ENCODE data around the gene RPH3AL. TPM values are rescaled to one million over a fixed set of nuclear protein-coding genes. Genes with fewer than 3 reads are reported as not detected.
A peak's percentile ranks its signal among the peaks of the same experiment; 100 is the strongest.

Gene RPH3AL
- total and polyA plus RNA-seq, 8 donors = 8.9 to 57.1 (median 11.0) TPM

DNA sequence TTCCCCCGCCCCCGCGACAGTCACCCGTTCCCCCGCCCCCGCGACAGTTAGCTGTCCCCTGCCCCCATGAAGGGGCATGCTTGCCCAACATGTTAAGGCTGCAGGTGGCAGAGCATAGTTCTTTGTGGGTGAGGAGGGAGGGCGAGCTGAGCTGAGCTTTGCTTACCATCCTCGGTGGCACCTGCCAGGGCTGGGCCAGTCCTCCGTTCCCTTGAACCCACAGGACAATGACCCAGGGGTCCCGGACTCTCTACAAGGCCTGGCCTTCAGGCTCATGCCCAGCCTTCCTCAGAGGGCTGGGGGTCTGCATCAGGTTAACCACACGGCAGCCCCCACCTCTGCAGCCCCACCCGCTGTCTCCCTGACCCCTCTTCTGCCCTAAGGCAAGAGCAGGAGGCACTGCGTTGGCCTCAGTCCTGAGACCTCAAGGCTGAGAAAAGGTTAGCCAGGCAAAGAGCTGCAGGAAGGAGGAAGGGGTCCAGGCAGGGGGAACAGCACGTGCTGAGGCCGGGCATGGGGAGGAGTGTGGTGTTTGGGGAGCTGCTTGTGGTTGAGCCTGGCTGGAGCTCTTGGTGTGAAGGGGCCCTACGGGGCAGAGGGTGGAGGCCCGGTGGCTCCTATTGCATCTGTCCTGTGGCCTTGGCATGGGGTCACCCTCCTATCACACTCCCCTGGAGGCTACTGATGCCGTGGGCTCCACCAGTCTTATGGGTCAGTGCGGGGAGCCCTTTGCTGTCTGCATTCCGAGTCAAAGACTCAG is 159.8 kb downstream of the RPH3AL start:
- no peak for ATAC-seq
- DNase-seq = no peak
- peaks cover 0 to 43% of the 10 kb centered on the region in 2 donors for H3K27me3 ChIP-seq
- H3K36me3 ChIP-seq = no peaks in the 10 kb centered on the region
- no peak overlapping the region for H3K4me3 ChIP-seq
- TF ChIP-seq, protein P1, sequence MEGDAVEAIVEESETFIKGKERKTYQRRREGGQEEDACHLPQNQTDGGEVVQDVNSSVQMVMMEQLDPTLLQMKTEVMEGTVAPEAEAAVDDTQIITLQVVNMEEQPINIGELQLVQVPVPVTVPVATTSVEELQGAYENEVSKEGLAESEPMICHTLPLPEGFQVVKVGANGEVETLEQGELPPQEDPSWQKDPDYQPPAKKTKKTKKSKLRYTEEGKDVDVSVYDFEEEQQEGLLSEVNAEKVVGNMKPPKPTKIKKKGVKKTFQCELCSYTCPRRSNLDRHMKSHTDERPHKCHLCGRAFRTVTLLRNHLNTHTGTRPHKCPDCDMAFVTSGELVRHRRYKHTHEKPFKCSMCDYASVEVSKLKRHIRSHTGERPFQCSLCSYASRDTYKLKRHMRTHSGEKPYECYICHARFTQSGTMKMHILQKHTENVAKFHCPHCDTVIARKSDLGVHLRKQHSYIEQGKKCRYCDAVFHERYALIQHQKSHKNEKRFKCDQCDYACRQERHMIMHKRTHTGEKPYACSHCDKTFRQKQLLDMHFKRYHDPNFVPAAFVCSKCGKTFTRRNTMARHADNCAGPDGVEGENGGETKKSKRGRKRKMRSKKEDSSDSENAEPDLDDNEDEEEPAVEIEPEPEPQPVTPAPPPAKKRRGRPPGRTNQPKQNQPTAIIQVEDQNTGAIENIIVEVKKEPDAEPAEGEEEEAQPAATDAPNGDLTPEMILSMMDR (IDR thresholded peaks at IDR 0.05) = no peak
- no peaks in the 10 kb centered on the region for H3K4me1 ChIP-seq
- intact Hi-C loops (cut with DNase I) = no loop called here
- H3K9me3 ChIP-seq = no peaks in the 10 kb centered on the region
- no peak overlapping the region for H3K27ac ChIP-seq

DNA sequence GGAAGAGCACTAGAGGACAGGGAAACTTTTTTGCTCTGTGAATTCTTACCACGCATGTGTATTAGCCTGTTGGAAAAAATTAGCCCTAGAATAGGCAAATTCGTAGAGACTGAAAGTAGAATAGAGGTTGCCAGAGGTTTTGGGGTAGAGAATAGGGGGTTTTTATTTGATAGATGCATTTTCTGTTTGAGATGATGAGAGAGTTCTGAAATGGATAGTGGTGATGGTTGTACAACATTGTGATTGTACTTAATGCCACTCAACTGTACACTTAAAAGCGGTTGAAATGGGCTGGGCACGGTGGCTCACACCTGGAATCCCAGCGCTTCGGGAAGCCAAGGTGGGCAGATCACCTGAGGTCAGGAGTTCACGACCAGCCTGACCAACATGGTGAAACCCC is 163.2 kb downstream of the RPH3AL start:
- Histone ChIP-seq H3K36me3 (no peaks in the 10 kb centered on the region), H3K27ac (no peak overlapping the region), H3K9me3 (no peaks in the 10 kb centered on the region), H3K4me3 (no peak overlapping the region), H3K27me3 (peaks cover 0 to 15% of the 10 kb centered on the region in 2 donors), H3K4me1 (no peaks in the 10 kb centered on the region)
- TF ChIP-seq, protein P1 (IDR thresholded peaks at IDR 0.05) = no peak
- ATAC-seq = no peak
- intact Hi-C loops (cut with DNase I) = no loop called here
- DNase-seq = no peak

GRCh38 chr17:187130-187529 is 165.5 kb downstream of the RPH3AL start:
- Histone ChIP-seq H3K4me3 (no peak overlapping the region), H3K27me3 (peaks cover 0 to 13% of the 10 kb centered on the region in 2 donors), H3K4me1 (peaks cover 0 to 15% of the 10 kb centered on the region in 2 donors), H3K27ac (no peak overlapping the region), H3K9me3 (no peaks in the 10 kb centered on the region), H3K36me3 (no peaks in the 10 kb centered on the region)
- no peak for DNase-seq
- ATAC-seq = no peak
- intact Hi-C loops (cut with DNase I) = no loop called here
- TF ChIP-seq, protein P1 (IDR thresholded peaks at IDR 0.05) = no peak

DNA sequence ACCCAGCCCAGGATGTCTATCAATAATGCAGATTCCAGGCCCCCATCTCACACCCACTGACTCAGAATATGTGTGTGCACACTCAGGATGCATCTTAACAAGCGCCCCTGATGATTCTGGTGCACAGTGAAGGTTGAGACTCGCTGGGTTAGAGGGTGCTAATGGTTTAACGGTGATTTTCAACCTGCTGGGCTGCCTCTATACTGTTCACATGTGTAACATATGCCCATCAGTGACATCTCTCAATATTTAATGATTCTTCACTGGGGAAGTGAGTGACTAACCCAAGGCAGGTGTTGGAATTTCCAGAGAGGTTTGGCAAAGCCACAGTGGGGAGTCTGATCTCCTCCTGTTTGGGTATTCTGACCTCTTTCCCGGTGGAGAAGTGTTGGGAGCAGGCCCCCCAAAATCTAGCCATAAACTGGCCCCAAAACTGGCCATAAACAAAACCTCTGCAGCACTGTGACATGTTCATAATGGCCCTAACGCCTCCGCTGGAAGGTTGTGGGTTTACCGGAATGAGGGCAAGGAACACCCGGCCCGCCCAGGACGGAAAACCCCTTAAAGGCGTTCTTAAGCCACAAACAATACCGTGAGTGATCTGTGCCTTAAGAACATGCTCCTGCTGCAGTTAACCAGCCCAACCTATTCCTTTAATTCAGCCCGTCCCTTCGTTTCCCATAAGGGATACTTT is 167.0 kb downstream of the RPH3AL start:
- no peaks in the 10 kb centered on the region for H3K9me3 ChIP-seq
- peaks cover 10 to 26% of the 10 kb centered on the region in 2 donors for H3K27me3 ChIP-seq
- intact Hi-C loops (cut with DNase I) = no loop called here
- H3K4me3 ChIP-seq = no peak overlapping the region
- DNase-seq (peak in 1 of 4 donors; percentile 25), ATAC-seq (no peak)
- TF ChIP-seq, protein P1 (IDR thresholded peaks at IDR 0.05) = no peak
- no peak overlapping the region for H3K27ac ChIP-seq
- H3K4me1 ChIP-seq = peaks cover 0 to 28% of the 10 kb centered on the region in 2 donors
- H3K36me3 ChIP-seq = no peaks in the 10 kb centered on the region

DNA sequence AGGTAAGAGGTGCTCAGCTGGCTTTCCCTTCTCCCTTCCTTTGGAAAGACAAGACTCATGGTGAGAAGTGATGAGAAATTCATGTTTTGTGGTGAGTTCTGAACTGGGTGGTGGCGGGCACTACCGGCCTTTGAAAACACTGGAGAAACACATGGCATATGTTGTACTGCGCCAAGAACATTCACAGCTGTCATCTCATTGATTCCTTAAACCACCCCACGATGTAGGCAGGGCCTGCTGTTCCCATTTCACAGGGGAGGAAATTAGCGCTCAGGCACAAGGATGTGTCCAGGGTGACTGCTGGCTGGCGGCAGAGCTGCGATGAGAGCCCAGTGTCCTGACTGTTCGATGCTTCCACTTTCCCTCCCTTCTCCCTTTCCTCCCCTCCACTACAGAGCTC is 169.6 kb downstream of the RPH3AL start:
- Histone ChIP-seq H3K27ac (no peak overlapping the region), H3K4me3 (no peak overlapping the region), H3K36me3 (no peaks in the 10 kb centered on the region), H3K4me1 (peaks cover 0 to 43% of the 10 kb centered on the region in 2 donors), H3K9me3 (no peaks in the 10 kb centered on the region), H3K27me3 (peaks cover 21 to 52% of the 10 kb centered on the region in 2 donors)
- ATAC-seq = no peak
- DNase-seq = no peak
- intact Hi-C loops (cut with DNase I) = no loop called here
- TF ChIP-seq, protein P1 (IDR thresholded peaks at IDR 0.05) = no peak

All from left lung (tissue), 10 donors.